Stimulated activated CD8-positive, alpha-beta memory T cell treated with anti-CD3 and anti-CD28 coated beads, Interleukin-4, amount 100 ng/mL, for 24 hours (primary cell): ENCODE data around the gene TBCB.
"Not testable (repeated sequence)": the region's sequence is repeated elsewhere in the genome, so short reads cannot be mapped to it uniquely, and the experiment has no call there.

Experiments
- DNase-seq: peaks from one replicate; pipeline ENCODE4 v3.0.0-alpha.2; 2020; ENCODE audit warnings: low read depth

The TBCB gene

GRCh38 chr19:36173846-36174245 is 58.6 kb downstream of the TBCB start:
- DNase-seq = not testable (repeated sequence)
